IMR-90 (cell line): ENCODE measurements around the gene TXNRD1. TPM values are rescaled to one million over a fixed set of nuclear protein-coding genes. Genes with fewer than 3 reads are reported as not detected.
A peak's percentile ranks its signal among the peaks of the same experiment; 100 is the strongest.

ENCODE experiments used
- ATAC-seq: fragments of 200-7000 bp; cut with Tn5 transposase; 2 replicates; pipeline ENCODE4 v1.9.1; 2020; ENCODE audit warnings: low read depth, mild to moderate bottlenecking, moderate library complexity
- BruUV-seq: library from RNA; stranded (reverse); fragments of 400-500 nt; replicated peaks from 2 replicates; lab custom pipeline; 2021; lab: Mats Ljungman, UMichigan
- CTCF ChIA-PET: fragments of 300-600 bp; formaldehyde crosslinking; extraction: SDS; loops from one replicate; lab custom pipeline; 2021; ENCODE audit warnings: antibody characterized with exemption; lab: Yijun Ruan, JAX
- POLR2A ChIA-PET: fragments of 300-600 bp; sonication (Branson Sonifier 250); formaldehyde crosslinking; loops from one replicate; lab custom pipeline; 2022; ENCODE audit warnings: antibody characterized with exemption; ENCODE audit not compliant: unreplicated experiment; lab: Charles Lee
- DNase-seq: peaks from one replicate; pipeline ENCODE4 v3.0.0; 2013
- H2AFZ ChIP-seq: replicated peaks from 2 replicates; pipeline ENCODE3; 2013; ENCODE audit warnings: low read length, mild to moderate bottlenecking; ENCODE audit not compliant: poor library complexity
- H2AK5ac ChIP-seq: 2 replicates; pipeline ENCODE4 v1.6.1; 2013; ENCODE audit warnings: low read depth, low read length, inconsistent platforms
- H2AK9ac ChIP-seq: replicated peaks from 2 replicates; pipeline ENCODE3; 2013; ENCODE audit warnings: mild to moderate bottlenecking, low read depth, low read length, moderate library complexity; ENCODE audit not compliant: poor library complexity
- H2BK120ac ChIP-seq: 2 replicates; pipeline ENCODE4 v1.6.1; 2013; ENCODE audit warnings: low read depth, low read length, inconsistent platforms
- H2BK15ac ChIP-seq: 3 replicates; pipeline ENCODE4 v1.6.1; 2013; ENCODE audit warnings: low read depth, low read length, inconsistent platforms
- H2BK20ac ChIP-seq: 2 replicates; pipeline ENCODE4 v1.6.1; 2013; ENCODE audit warnings: low read depth, mild to moderate bottlenecking, inconsistent platforms, low read length, moderate library complexity
- H2BK5ac ChIP-seq: 2 replicates; pipeline ENCODE4 v1.6.1; 2013; ENCODE audit warnings: mild to moderate bottlenecking, low read depth, low read length, inconsistent platforms; ENCODE audit not compliant: poor library complexity, severe bottlenecking
- H3K14ac ChIP-seq: replicated peaks from 2 replicates; pipeline ENCODE4 v1.6.1; 2013; ENCODE audit warnings: low read depth, low read length, inconsistent platforms
- H3K18ac ChIP-seq: 2 replicates; pipeline ENCODE4 v1.6.1; 2013; ENCODE audit warnings: low read depth, low read length, control low read depth
- H3K23ac ChIP-seq: 2 replicates; pipeline ENCODE4 v1.6.1; 2013; ENCODE audit warnings: low read depth, low read length, inconsistent platforms
- H3K27ac ChIP-seq: 2 replicates; pipeline ENCODE4 v1.5.1; 2013; ENCODE audit warnings: mild to moderate bottlenecking, control low read depth, low read length; ENCODE audit not compliant: insufficient read depth
- H3K27me3 ChIP-seq: 2 replicates; pipeline ENCODE4 v1.6.1; 2013; ENCODE audit warnings: low read length; ENCODE audit not compliant: control insufficient read depth, insufficient read depth
- H3K36me3 ChIP-seq: 2 replicates; pipeline ENCODE4 v1.6.1; 2013; ENCODE audit warnings: low read length, mixed read lengths; ENCODE audit not compliant: control insufficient read depth, insufficient read depth
- H3K4ac ChIP-seq: 2 replicates; pipeline ENCODE4 v1.6.1; 2013; ENCODE audit warnings: low read depth, low read length, inconsistent platforms
- H3K4me1 ChIP-seq: 2 replicates; pipeline ENCODE4 v1.6.1; 2013; ENCODE audit warnings: low read length, mixed read lengths; ENCODE audit not compliant: control insufficient read depth, insufficient read depth
- H3K4me2 ChIP-seq: 2 replicates; pipeline ENCODE4 v1.6.1; 2013; ENCODE audit warnings: low read depth, mild to moderate bottlenecking, control low read depth, low read length, moderate library complexity
- H3K4me3 ChIP-seq: 2 replicates; pipeline ENCODE4 v1.5.1; 2013; ENCODE audit warnings: low read depth, mild to moderate bottlenecking, control low read depth, low read length, moderate library complexity; ENCODE audit not compliant: insufficient read depth
- H3K56ac ChIP-seq: 2 replicates; pipeline ENCODE4 v1.6.1; 2013; ENCODE audit warnings: low read length, inconsistent platforms; ENCODE audit not compliant: insufficient read depth; ENCODE audit errors: extremely low read depth
- H3K79me1 ChIP-seq, 2 experiments: 2 replicates each; pipeline ENCODE4 v1.6.1; 2013; ENCODE audit warnings: low read length in 2 of 2, inconsistent platforms in 1 of 2, low read depth in 1 of 2
- H3K9ac ChIP-seq: 2 replicates; pipeline ENCODE4 v1.6.1; 2013; ENCODE audit warnings: low read depth, low read length, control low read depth
- H3K9me1 ChIP-seq: 2 replicates; pipeline ENCODE4 v1.6.1; 2013; ENCODE audit warnings: low read length, inconsistent platforms; ENCODE audit not compliant: insufficient read depth
- H3K9me3 ChIP-seq: 2 replicates; pipeline ENCODE4 v1.6.1; 2013; ENCODE audit warnings: low read length; ENCODE audit not compliant: control insufficient read depth, insufficient read depth
- H4K20me1 ChIP-seq: 2 replicates; pipeline ENCODE4 v1.6.1; 2013; ENCODE audit warnings: low read length, inconsistent platforms; ENCODE audit not compliant: insufficient read depth
- H4K5ac ChIP-seq: 2 replicates; pipeline ENCODE4 v1.6.1; 2013; ENCODE audit warnings: mild to moderate bottlenecking, low read depth, low read length, control low read depth
- H4K8ac ChIP-seq, 2 experiments: 2 replicates each; pipeline ENCODE4 v1.6.1; 2013; ENCODE audit warnings: low read depth in 2 of 2, low read length in 2 of 2, control low read depth in 1 of 2, inconsistent platforms in 1 of 2
- H4K91ac ChIP-seq: 2 replicates; pipeline ENCODE4 v1.6.1; 2013; ENCODE audit warnings: low read depth, low read length, inconsistent platforms; ENCODE audit not compliant: insufficient read depth
- BHLHE40 ChIP-seq: fragments of 150-350 bp; IDR thresholded peaks from 2 replicates; pipeline ENCODE4 v1.6.1; 2016; ENCODE audit warnings: mild to moderate bottlenecking, low read depth, low read length
- CEBPB ChIP-seq: IDR thresholded peaks from 2 replicates; pipeline ENCODE4 v1.6.1; 2012; ENCODE audit warnings: low read depth, low read length, improper control_type of control experiment
- CHD1 ChIP-seq: IDR thresholded peaks from 2 replicates; pipeline ENCODE4 v1.6.1; 2012; ENCODE audit warnings: low read depth, low read length, improper control_type of control experiment
- FOS ChIP-seq: fragments of 150-350 bp; IDR thresholded peaks from 2 replicates; pipeline ENCODE4 v1.6.1; 2016; ENCODE audit warnings: low read depth, low read length
- MAFK ChIP-seq: IDR thresholded peaks from 2 replicates; pipeline ENCODE4 v1.6.1; 2012; ENCODE audit warnings: low read depth, low read length, improper control_type of control experiment
- MAZ ChIP-seq: IDR thresholded peaks from 2 replicates; pipeline ENCODE4 v1.6.1; 2012; ENCODE audit warnings: low read depth, mild to moderate bottlenecking, low read length, improper control_type of control experiment, moderate library complexity, borderline replicate concordance
- MXI1 ChIP-seq: IDR thresholded peaks from 2 replicates; pipeline ENCODE4 v1.6.1; 2012; ENCODE audit warnings: low read depth, mild to moderate bottlenecking, low read length, moderate library complexity, borderline replicate concordance
- NFE2L2 ChIP-seq: fragments of 150-350 bp; IDR thresholded peaks from 2 replicates; pipeline ENCODE4 v1.6.1; 2016; ENCODE audit warnings: low read depth, mild to moderate bottlenecking, low read length
- POLR2A ChIP-seq: IDR thresholded peaks from 2 replicates; pipeline ENCODE4 v1.6.1; 2012; ENCODE audit warnings: mild to moderate bottlenecking, low read depth, low read length
- RAD21 ChIP-seq: IDR thresholded peaks from 2 replicates; pipeline ENCODE4 v1.6.1; 2012; ENCODE audit warnings: low read length, improper control_type of control experiment
- RCOR1 ChIP-seq: IDR thresholded peaks from 2 replicates; pipeline ENCODE4 v1.6.1; 2012; ENCODE audit warnings: mild to moderate bottlenecking, low read length, improper control_type of control experiment; ENCODE audit not compliant: insufficient replicate concordance
- RFX5 ChIP-seq: IDR thresholded peaks from 2 replicates; pipeline ENCODE4 v1.8.0; 2012; ENCODE audit warnings: low read depth, mild to moderate bottlenecking, low read length, moderate library complexity
- SMC3 ChIP-seq: fragments of 150-350 bp; IDR thresholded peaks from 2 replicates; pipeline ENCODE4 v1.6.1; 2016; ENCODE audit warnings: low read depth, mild to moderate bottlenecking, antibody characterized with exemption, low read length, moderate library complexity
- WGBS, 2 experiments: methylation state at CpG; one replicate each; pipeline versions ENCODE4 v1.1.5 to v1.1.7; 2013; ENCODE audit warnings: missing lambda C conversion rate in 2 of 2; ENCODE audit not compliant: insufficient read length in 1 of 2; ENCODE audit errors: extremely low coverage in 2 of 2; 5-methylcytosine and 5-hydroxymethylcytosine counted together
- dilution Hi-C: fragments of 300-500 bp; cut with HindIII; formaldehyde crosslinking; loops from one replicate; pipeline ENCODE4 v1.14.3; 2018; ENCODE audit warnings: low sequenced_read_pairs; ENCODE audit not compliant: unreplicated experiment
- in situ Hi-C: fragments of 300-500 bp; cut with MboI; formaldehyde crosslinking; loops from 3 replicates; pipeline ENCODE4 v1.14.3; 2019; ENCODE audit warnings: low sequenced_read_pairs, inconsistent platforms, mixed read lengths
- intact Hi-C: fragments of 100-400 bp; cut with micrococcal nuclease; formaldehyde crosslinking; loops from 2 replicates; pipeline ENCODE4 v1.10.0; 2022
- polyA plus RNA-seq, 3 experiments: library from polyadenylated mRNA; depleted of rRNA; stranded (reverse); fragments of >200 nt; gene quantifications; 2 replicates each; pipeline ENCODE4 v1.2.3, GENCODE V29; 2012; ENCODE audit warnings: low replicate concordance in 1 of 3
- total RNA-seq: library from RNA; depleted of rRNA; stranded (reverse); fragments of >200 nt; gene quantifications from 2 replicates; pipeline ENCODE4 v1.2.3, GENCODE V29; 2012
- TF ChIP-seq, protein P1 (sequence below): fragments of 150-350 bp; IDR thresholded peaks from 2 replicates; pipeline ENCODE4 v1.6.1; 2016; ENCODE audit warnings: low read depth, mild to moderate bottlenecking, low read length, moderate library complexity, borderline replicate concordance
- TF ChIP-seq, protein P2 (sequence below): fragments of 150-350 bp; IDR thresholded peaks from 2 replicates; pipeline ENCODE4 v1.6.1; 2017; ENCODE audit warnings: mild to moderate bottlenecking, antibody characterized with exemption, low read length, low read depth
- TF ChIP-seq, protein P3 (sequence below): conservative IDR thresholded peaks from 2 replicates; pipeline ENCODE4 v1.5.1; 2012; ENCODE audit warnings: mild to moderate bottlenecking, low read depth, low read length, improper control_type of control experiment

The TXNRD1 gene
- total and polyA plus RNA-seq, 2 of the 4 experiments (the other 2 are of a cell fraction): 379 to 582 TPM

DNA sequence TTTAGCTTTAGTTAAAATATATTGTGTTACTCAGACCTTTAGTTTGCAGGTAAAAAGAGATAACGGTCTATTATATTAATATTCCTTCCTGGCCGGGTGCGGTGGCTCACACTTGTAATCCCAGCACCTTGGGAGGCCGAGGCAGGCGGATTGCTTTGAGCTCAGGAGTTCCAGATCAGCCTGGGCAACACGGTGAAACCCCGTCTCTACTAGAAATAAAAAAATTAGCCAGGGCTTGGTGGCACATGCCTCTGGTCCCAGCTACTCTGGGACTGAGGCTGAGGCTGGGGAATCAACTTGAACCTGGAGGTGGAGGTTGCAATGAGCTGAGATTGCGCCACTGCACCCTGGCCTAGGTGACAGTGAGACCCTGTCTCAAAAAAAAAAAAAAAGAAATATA lies 74.7 kb downstream of the TXNRD1 start:
- ChIA-PET POLR2A (no interaction called here), CTCF (no interaction called here)
- no peak overlapping the region for H2BK20ac ChIP-seq
- peaks cover 36% of the 10 kb centered on the region for H3K36me3 ChIP-seq
- H3K4me2 ChIP-seq: peak overlapping the region; percentile 65
- no peak overlapping the region for H3K27ac ChIP-seq
- peaks cover 3% of the 10 kb centered on the region; the same call in 1 of the 2 replicates for H3K9me1 ChIP-seq
- no peak overlapping the region for H4K91ac ChIP-seq
- no peaks in the 10 kb centered on the region for H3K27me3 ChIP-seq
- no peak for TF ChIP-seq CEBPB
- TF ChIP-seq CHD1: no peak
- TF ChIP-seq BHLHE40: no peak
- no peak for TF ChIP-seq NFE2L2
- no peak for TF ChIP-seq SMC3
- no peak for TF ChIP-seq RAD21
- TF ChIP-seq, protein P1, sequence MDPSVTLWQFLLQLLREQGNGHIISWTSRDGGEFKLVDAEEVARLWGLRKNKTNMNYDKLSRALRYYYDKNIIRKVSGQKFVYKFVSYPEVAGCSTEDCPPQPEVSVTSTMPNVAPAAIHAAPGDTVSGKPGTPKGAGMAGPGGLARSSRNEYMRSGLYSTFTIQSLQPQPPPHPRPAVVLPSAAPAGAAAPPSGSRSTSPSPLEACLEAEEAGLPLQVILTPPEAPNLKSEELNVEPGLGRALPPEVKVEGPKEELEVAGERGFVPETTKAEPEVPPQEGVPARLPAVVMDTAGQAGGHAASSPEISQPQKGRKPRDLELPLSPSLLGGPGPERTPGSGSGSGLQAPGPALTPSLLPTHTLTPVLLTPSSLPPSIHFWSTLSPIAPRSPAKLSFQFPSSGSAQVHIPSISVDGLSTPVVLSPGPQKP: no peak
- no peak for TF ChIP-seq MAFK
- no peak for TF ChIP-seq FOS
- TF ChIP-seq MXI1: no peak
- TF ChIP-seq RFX5: no peak
- TF ChIP-seq MAZ: no peak
- TF ChIP-seq POLR2A: no peak
- TF ChIP-seq, protein P2, sequence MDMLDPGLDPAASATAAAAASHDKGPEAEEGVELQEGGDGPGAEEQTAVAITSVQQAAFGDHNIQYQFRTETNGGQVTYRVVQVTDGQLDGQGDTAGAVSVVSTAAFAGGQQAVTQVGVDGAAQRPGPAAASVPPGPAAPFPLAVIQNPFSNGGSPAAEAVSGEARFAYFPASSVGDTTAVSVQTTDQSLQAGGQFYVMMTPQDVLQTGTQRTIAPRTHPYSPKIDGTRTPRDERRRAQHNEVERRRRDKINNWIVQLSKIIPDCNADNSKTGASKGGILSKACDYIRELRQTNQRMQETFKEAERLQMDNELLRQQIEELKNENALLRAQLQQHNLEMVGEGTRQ: no peak
- TF ChIP-seq, protein P3, sequence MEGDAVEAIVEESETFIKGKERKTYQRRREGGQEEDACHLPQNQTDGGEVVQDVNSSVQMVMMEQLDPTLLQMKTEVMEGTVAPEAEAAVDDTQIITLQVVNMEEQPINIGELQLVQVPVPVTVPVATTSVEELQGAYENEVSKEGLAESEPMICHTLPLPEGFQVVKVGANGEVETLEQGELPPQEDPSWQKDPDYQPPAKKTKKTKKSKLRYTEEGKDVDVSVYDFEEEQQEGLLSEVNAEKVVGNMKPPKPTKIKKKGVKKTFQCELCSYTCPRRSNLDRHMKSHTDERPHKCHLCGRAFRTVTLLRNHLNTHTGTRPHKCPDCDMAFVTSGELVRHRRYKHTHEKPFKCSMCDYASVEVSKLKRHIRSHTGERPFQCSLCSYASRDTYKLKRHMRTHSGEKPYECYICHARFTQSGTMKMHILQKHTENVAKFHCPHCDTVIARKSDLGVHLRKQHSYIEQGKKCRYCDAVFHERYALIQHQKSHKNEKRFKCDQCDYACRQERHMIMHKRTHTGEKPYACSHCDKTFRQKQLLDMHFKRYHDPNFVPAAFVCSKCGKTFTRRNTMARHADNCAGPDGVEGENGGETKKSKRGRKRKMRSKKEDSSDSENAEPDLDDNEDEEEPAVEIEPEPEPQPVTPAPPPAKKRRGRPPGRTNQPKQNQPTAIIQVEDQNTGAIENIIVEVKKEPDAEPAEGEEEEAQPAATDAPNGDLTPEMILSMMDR: no peak
- TF ChIP-seq RCOR1: no peak
- dilution Hi-C loops (no loop called here), intact Hi-C loops (loop anchor here (10.0 kb wide), 1 partner anchor 416 kb away; no protein-coding TSS in a partner anchor), in situ Hi-C loops (no loop called here)
- H2BK5ac ChIP-seq: no peak overlapping the region
- peaks cover 0 to 10% of the 10 kb centered on the region in 2 experiments; a peak in 2 of 4 replicates for H3K79me1 ChIP-seq
- no peak for DNase-seq
- H2AK9ac ChIP-seq: no peak overlapping the region
- no peaks in the 10 kb centered on the region for H3K9me3 ChIP-seq
- H3K4ac ChIP-seq: no peak overlapping the region
- H2BK120ac ChIP-seq: no peak overlapping the region
- no peak overlapping the region for H2AK5ac ChIP-seq
- H3K4me1 ChIP-seq: peaks cover 20% of the 10 kb centered on the region
- no peak overlapping the region; the same call in 1 of the 2 replicates for H3K9ac ChIP-seq
- H4K5ac ChIP-seq: no peak overlapping the region
- ATAC-seq: no peak
- H3K18ac ChIP-seq: no peak overlapping the region
- peak overlapping the region; percentile 32; the same call in 1 of the 2 replicates for H3K23ac ChIP-seq
- WGBS, 2 experiments: 75% methylated on average over 2 of the region's 8 CpGs; no CpG with 5 or more reads in 1 of the 2 experiments
- H4K8ac ChIP-seq: no peak overlapping the region
- no TSS peak for BruUV-seq
- H2BK15ac ChIP-seq: no peak overlapping the region
- H3K4me3 ChIP-seq: peak overlapping the region; percentile 29
- H4K20me1 ChIP-seq: peaks cover 75% of the 10 kb centered on the region
- H2AFZ ChIP-seq: no peak overlapping the region
- H3K14ac ChIP-seq: no peak overlapping the region
- H3K56ac ChIP-seq: no peak overlapping the region
